ENCODE measurements around the gene RPL22. TPM values are rescaled to one million over a fixed set of nuclear protein-coding genes. Genes with fewer than 3 reads are reported as not detected.

The RPL22 gene
- total and polyA plus RNA-seq, 2 of the 13 experiments (the other 11 are each of a cell fraction or from before 2014, with no cell fraction given), result 214 to 545 TPM

DNA sequence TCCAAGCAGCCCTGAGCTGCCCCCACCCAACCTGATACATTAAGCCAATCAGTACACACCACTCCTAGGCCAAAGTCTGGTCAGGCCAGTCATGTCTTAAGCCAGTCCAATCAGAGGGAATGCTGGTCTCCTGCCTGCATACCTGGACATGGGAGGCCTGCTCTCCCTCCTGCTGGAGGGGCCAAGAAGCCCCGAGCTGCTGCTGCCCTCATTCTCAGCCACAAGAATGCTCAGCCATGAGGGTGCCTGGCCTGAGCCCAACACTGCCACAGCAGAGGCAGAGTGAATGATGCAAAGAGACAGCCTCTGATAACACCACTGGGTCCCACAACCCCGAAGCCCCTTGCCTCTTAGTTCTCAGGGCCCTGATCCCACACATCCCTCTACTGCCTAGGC is 42.3 kb downstream of the RPL22 start:
- ChIA-PET CTCF (ENCODE audit: low intra/inter-chr PET ratio, low total read pairs) (no interaction called here), POLR2A (no interaction called here)
- H3K27ac ChIP-seq (ENCODE audit: extremely low read length, insufficient read depth, low read length), result no peak overlapping the region
- no peaks in the 10 kb centered on the region for H3K9me3 ChIP-seq (ENCODE audit: low read length)
- H3K4me2 ChIP-seq (ENCODE audit: low read depth, low read length), result peak overlapping the region; percentile 56
- no peak overlapping the region for H2AFZ ChIP-seq (ENCODE audit: low read length)
- ATAC-seq (peak; percentile 12), DNase-seq (ENCODE audit: low spot score) (no peak), FAIRE-seq (no peak)
- H4K20me1 ChIP-seq (ENCODE audit: insufficient read depth, low read length), result peaks cover 3% of the 10 kb centered on the region
- BruUV-seq (replicated peaks), result no TSS peak
- peaks cover 22% of the 10 kb centered on the region for H3K4me1 ChIP-seq (ENCODE audit: insufficient read depth, low read length)
- H3K79me2 ChIP-seq (ENCODE audit: insufficient read depth, low read length), result no peaks in the 10 kb centered on the region
- H3K36me3 ChIP-seq (replicated peaks in 1 of 2; ENCODE audit: control insufficient read depth in 1 of 2, insufficient read depth in 2 of 2, low read length in 2 of 2), result no peaks in the 10 kb centered on the region
- H3K4me3 ChIP-seq (replicated peaks in 1 of 3; ENCODE audit: insufficient read depth in 1 of 3, low read depth in 2 of 3, low read length in 3 of 3), result peak overlapping the region in 1 of 3 experiments; percentile 20; a peak in 1 of 6 replicates
- WGBS (ENCODE audit: low lambda C conversion rate), result 0% methylated on average over 1 of the region's 2 CpGs
- in situ Hi-C loops (cut with HindIII; ENCODE audit: extremely low pct_ligation_motif_present, low pct_unique_long_range_greater_than_20kb) (no loop called here), intact Hi-C loops (cut with micrococcal nuclease; ENCODE audit: unreplicated experiment) (no loop called here)
- peaks cover 20 to 60% of the 10 kb centered on the region in 2 experiments for H3K27me3 ChIP-seq (ENCODE audit: control insufficient read depth in 1 of 2, insufficient read depth in 2 of 2, low read length in 2 of 2)
- H3K9ac ChIP-seq (ENCODE audit: insufficient read depth, low read depth, low read length), result no peak overlapping the region
- TF ChIP-seq HNRNPK (IDR thresholded peaks at IDR 0.05; ENCODE audit: low read depth, low read length, poor library complexity, severe bottlenecking) (no peak), TP53 (CRISPR knock-in tag; conservative IDR thresholded peaks at IDR 0.05) (no peak), PPARG (CRISPR knock-in tag; conservative IDR thresholded peaks at IDR 0.05) (no peak), ZNF343 (CRISPR knock-in tag; IDR thresholded peaks at IDR 0.05) (no peak), CREM (IDR thresholded peaks at IDR 0.05) (no peak), CREM (CRISPR knock-in tag; IDR thresholded peaks at IDR 0.05) (no peak), RFX1 (IDR thresholded peaks at IDR 0.05) (no peak), HNF4A (CRISPR knock-in tag; IDR thresholded peaks at IDR 0.05) (no peak), CC2D1A (CRISPR knock-in tag; IDR thresholded peaks at IDR 0.05) (no peak), MED8 (CRISPR knock-in tag; IDR thresholded peaks at IDR 0.05; ENCODE audit: insufficient replicate concordance) (no peak), ZSCAN30 (CRISPR knock-in tag; IDR thresholded peaks at IDR 0.05) (no peak), SRSF4 (IDR thresholded peaks at IDR 0.05; ENCODE audit: low read depth, low read length, poor library complexity, severe bottlenecking) (no peak), PHF8 (CRISPR knock-in tag; IDR thresholded peaks at IDR 0.05) (no peak), ZMYM4 (CRISPR knock-in tag; IDR thresholded peaks at IDR 0.05) (no peak)
- TF ChIP-seq, protein P1, sequence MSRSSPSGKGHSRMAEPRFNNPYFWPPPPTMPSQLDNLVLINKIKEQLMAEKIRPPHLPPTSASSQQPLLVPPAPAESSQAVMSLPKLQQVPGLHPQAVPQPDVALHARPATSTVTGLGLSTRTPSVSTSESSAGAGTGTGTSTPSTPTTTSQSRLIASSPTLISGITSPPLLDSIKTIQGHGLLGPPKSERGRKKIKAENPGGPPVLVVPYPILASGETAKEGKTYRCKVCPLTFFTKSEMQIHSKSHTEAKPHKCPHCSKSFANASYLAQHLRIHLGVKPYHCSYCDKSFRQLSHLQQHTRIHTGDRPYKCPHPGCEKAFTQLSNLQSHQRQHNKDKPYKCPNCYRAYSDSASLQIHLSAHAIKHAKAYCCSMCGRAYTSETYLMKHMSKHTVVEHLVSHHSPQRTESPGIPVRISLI (CRISPR knock-in tag; IDR thresholded peaks at IDR 0.05; ENCODE audit: borderline replicate concordance), result no peak
- TF ChIP-seq, protein P2, sequence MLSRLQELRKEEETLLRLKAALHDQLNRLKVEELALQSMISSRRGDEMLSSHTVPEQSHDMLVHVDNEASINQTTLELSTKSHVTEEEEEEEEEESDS (CRISPR knock-in tag; IDR thresholded peaks at IDR 0.05; ENCODE audit: borderline replicate concordance), result no peak
- TF ChIP-seq, protein P3, sequence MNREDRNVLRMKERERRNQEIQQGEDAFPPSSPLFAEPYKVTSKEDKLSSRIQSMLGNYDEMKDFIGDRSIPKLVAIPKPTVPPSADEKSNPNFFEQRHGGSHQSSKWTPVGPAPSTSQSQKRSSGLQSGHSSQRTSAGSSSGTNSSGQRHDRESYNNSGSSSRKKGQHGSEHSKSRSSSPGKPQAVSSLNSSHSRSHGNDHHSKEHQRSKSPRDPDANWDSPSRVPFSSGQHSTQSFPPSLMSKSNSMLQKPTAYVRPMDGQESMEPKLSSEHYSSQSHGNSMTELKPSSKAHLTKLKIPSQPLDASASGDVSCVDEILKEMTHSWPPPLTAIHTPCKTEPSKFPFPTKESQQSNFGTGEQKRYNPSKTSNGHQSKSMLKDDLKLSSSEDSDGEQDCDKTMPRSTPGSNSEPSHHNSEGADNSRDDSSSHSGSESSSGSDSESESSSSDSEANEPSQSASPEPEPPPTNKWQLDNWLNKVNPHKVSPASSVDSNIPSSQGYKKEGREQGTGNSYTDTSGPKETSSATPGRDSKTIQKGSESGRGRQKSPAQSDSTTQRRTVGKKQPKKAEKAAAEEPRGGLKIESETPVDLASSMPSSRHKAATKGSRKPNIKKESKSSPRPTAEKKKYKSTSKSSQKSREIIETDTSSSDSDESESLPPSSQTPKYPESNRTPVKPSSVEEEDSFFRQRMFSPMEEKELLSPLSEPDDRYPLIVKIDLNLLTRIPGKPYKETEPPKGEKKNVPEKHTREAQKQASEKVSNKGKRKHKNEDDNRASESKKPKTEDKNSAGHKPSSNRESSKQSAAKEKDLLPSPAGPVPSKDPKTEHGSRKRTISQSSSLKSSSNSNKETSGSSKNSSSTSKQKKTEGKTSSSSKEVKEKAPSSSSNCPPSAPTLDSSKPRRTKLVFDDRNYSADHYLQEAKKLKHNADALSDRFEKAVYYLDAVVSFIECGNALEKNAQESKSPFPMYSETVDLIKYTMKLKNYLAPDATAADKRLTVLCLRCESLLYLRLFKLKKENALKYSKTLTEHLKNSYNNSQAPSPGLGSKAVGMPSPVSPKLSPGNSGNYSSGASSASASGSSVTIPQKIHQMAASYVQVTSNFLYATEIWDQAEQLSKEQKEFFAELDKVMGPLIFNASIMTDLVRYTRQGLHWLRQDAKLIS (CRISPR knock-in tag; IDR thresholded peaks at IDR 0.05), result no peak
- TF ChIP-seq, protein P4, sequence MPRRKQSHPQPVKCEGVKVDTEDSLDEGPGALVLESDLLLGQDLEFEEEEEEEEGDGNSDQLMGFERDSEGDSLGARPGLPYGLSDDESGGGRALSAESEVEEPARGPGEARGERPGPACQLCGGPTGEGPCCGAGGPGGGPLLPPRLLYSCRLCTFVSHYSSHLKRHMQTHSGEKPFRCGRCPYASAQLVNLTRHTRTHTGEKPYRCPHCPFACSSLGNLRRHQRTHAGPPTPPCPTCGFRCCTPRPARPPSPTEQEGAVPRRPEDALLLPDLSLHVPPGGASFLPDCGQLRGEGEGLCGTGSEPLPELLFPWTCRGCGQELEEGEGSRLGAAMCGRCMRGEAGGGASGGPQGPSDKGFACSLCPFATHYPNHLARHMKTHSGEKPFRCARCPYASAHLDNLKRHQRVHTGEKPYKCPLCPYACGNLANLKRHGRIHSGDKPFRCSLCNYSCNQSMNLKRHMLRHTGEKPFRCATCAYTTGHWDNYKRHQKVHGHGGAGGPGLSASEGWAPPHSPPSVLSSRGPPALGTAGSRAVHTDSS (CRISPR knock-in tag; conservative IDR thresholded peaks at IDR 0.05), result no peak
- TF ChIP-seq, protein P5, sequence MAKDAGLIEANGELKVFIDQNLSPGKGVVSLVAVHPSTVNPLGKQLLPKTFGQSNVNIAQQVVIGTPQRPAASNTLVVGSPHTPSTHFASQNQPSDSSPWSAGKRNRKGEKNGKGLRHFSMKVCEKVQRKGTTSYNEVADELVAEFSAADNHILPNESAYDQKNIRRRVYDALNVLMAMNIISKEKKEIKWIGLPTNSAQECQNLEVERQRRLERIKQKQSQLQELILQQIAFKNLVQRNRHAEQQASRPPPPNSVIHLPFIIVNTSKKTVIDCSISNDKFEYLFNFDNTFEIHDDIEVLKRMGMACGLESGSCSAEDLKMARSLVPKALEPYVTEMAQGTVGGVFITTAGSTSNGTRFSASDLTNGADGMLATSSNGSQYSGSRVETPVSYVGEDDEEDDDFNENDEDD (CRISPR knock-in tag; IDR thresholded peaks at IDR 0.05; ENCODE audit: borderline replicate concordance), result no peak
